Measurements from ENCODE around the gene SLC6A17.

DNA sequence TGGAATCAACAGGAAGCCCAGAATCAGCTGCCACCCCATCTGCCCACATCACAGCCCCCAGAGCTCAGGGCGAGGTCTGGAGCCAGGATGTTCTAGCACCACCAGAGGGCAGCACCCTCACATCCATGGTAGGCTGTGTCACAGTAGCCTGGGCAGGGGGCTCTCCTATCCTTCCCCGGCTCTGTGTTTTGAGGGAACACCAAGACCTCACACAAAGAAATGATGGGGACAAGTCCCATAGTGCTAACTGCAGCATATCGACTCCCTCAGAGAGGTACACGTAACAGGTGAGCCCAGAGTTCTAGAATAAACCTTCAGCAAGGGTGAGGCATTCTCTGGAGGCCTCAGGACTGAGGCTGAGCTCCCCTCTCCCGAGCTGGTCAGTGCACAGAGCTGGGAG lies 57.5 kb downstream of the SLC6A17 start:
- TF ChIP-seq, protein P1, sequence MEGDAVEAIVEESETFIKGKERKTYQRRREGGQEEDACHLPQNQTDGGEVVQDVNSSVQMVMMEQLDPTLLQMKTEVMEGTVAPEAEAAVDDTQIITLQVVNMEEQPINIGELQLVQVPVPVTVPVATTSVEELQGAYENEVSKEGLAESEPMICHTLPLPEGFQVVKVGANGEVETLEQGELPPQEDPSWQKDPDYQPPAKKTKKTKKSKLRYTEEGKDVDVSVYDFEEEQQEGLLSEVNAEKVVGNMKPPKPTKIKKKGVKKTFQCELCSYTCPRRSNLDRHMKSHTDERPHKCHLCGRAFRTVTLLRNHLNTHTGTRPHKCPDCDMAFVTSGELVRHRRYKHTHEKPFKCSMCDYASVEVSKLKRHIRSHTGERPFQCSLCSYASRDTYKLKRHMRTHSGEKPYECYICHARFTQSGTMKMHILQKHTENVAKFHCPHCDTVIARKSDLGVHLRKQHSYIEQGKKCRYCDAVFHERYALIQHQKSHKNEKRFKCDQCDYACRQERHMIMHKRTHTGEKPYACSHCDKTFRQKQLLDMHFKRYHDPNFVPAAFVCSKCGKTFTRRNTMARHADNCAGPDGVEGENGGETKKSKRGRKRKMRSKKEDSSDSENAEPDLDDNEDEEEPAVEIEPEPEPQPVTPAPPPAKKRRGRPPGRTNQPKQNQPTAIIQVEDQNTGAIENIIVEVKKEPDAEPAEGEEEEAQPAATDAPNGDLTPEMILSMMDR (IDR thresholded peaks at IDR 0.05 in 8 of 11, conservative IDR thresholded peaks at IDR 0.05 in 3 of 11) = peak; percentile 71 to 96 (median 86)
- TF ChIP-seq POLR2A (IDR thresholded peaks at IDR 0.05) (no peak), POLR2AphosphoS5 (IDR thresholded peaks at IDR 0.05) (peak in 1 of 3 donors; percentile 27)
